Mammary epithelial cell (primary cell): ENCODE results near the gene LCE7A.

Source experiments
- EZH2 ChIP-seq: IDR thresholded peaks from 2 replicates; pipeline ENCODE4 v1.6.1; 2012; ENCODE audit warnings: low read length, inconsistent platforms, borderline replicate concordance
- TF ChIP-seq, protein P1 (sequence below), 2 donors: IDR thresholded peaks in 1 of 2; conservative IDR thresholded peaks in 1 of 2; 2 replicates each; pipeline ENCODE4 v1.5.1; 2011 to 2012; ENCODE audit warnings: inconsistent platforms in 2 of 2, low read length in 2 of 2, mild to moderate bottlenecking in 2 of 2, control low read depth in 1 of 2, low read depth in 1 of 2; ENCODE audit not compliant: insufficient read depth in 1 of 2; ENCODE audit errors: extremely low read depth in 1 of 2

DNA sequence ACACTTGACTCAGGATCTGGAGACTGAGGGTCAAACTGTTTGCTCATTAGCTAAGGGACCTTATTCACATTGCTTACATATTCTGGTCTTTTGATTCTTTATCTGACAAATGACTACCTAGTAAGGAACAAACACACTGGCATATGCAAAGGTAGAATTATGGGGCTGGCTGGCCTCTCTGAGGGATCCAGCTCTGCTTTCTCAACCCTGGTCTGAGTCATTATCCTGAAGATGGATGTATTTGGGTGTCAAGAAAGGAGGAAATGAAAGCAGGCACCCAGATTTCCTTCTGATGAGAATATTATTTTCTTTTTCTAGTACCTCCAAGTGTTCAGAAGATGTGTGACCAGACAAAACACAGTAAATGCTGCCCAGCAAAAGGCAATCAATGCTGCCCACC lies 24.3 kb downstream of the LCE7A start:
- TF ChIP-seq, protein P1, sequence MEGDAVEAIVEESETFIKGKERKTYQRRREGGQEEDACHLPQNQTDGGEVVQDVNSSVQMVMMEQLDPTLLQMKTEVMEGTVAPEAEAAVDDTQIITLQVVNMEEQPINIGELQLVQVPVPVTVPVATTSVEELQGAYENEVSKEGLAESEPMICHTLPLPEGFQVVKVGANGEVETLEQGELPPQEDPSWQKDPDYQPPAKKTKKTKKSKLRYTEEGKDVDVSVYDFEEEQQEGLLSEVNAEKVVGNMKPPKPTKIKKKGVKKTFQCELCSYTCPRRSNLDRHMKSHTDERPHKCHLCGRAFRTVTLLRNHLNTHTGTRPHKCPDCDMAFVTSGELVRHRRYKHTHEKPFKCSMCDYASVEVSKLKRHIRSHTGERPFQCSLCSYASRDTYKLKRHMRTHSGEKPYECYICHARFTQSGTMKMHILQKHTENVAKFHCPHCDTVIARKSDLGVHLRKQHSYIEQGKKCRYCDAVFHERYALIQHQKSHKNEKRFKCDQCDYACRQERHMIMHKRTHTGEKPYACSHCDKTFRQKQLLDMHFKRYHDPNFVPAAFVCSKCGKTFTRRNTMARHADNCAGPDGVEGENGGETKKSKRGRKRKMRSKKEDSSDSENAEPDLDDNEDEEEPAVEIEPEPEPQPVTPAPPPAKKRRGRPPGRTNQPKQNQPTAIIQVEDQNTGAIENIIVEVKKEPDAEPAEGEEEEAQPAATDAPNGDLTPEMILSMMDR (conservative IDR thresholded peaks at IDR 0.05 in 1 of 2, IDR thresholded peaks at IDR 0.05 in 1 of 2; ENCODE audit: extremely low read depth in 1 of 2, insufficient read depth in 1 of 2, low read depth in 1 of 2, low read length in 2 of 2), result no peak
- TF ChIP-seq EZH2, result no peak
